Muscle layer of colon (tissue), 2 donors: Measurements from ENCODE around the gene MYO18B.

Source experiments
- H3K27ac ChIP-seq: one replicate; pipeline ENCODE4 v1.7.0; 2013; ENCODE audit warnings: low read depth, mild to moderate bottlenecking, low read length, moderate library complexity
- H3K27me3 ChIP-seq, 2 donors: one replicate each; pipeline ENCODE4 v1.7.0; 2013; ENCODE audit warnings: low read length in 2 of 2, mild to moderate bottlenecking in 2 of 2; ENCODE audit not compliant: insufficient read depth in 2 of 2, control insufficient read depth in 1 of 2
- H3K36me3 ChIP-seq: one replicate; pipeline ENCODE4 v1.7.0; 2013; ENCODE audit warnings: mild to moderate bottlenecking, low read length; ENCODE audit not compliant: insufficient read depth
- H3K4me1 ChIP-seq: one replicate; pipeline ENCODE4 v1.7.0; 2013; ENCODE audit warnings: mild to moderate bottlenecking, low read length; ENCODE audit not compliant: insufficient read depth
- H3K4me3 ChIP-seq, 2 donors: one replicate each; pipeline ENCODE4 v1.7.0; 2013; ENCODE audit warnings: low read length in 2 of 2, low read depth in 1 of 2, mild to moderate bottlenecking in 1 of 2, moderate library complexity in 1 of 2
- H3K9ac ChIP-seq: one replicate; pipeline ENCODE4 v1.7.0; 2013; ENCODE audit warnings: low read length
- H3K9me3 ChIP-seq: one replicate; pipeline ENCODE4 v1.7.0; 2013; ENCODE audit warnings: mild to moderate bottlenecking, low read length
- donor health status: abdominal sarcoma.
- donor health status: Adenocarcinoma of cecum.

The MYO18B gene

GRCh38 chr22:25876871-25877270 lies 134.9 kb downstream of the MYO18B start:
- H3K4me1 ChIP-seq: no peaks in the 10 kb centered on the region
- no peaks in the 10 kb centered on the region for H3K27me3 ChIP-seq
- H3K9ac ChIP-seq: no peak overlapping the region
- H3K36me3 ChIP-seq: no peaks in the 10 kb centered on the region
- H3K27ac ChIP-seq: no peak overlapping the region
- H3K4me3 ChIP-seq: no peak overlapping the region
- H3K9me3 ChIP-seq: no peaks in the 10 kb centered on the region

- Histone ChIP-seq H3K4me3 (no peak overlapping the region), H3K27ac (no peak overlapping the region), H3K9ac (no peak overlapping the region), H3K9me3 (no peaks in the 10 kb centered on the region), H3K4me1 (no peaks in the 10 kb centered on the region), H3K27me3 (no peaks in the 10 kb centered on the region), H3K36me3 (no peaks in the 10 kb centered on the region)
These were observed 136.9 kb downstream of the MYO18B start for GRCh38 chr22:25878933-25879332.

GRCh38 chr22:25880524-25880923 lies 138.5 kb downstream of the MYO18B start:
- no peak overlapping the region for H3K27ac ChIP-seq
- no peaks in the 10 kb centered on the region for H3K4me1 ChIP-seq
- H3K36me3 ChIP-seq: no peaks in the 10 kb centered on the region
- no peaks in the 10 kb centered on the region for H3K27me3 ChIP-seq
- no peak overlapping the region for H3K9ac ChIP-seq
- no peak overlapping the region for H3K4me3 ChIP-seq
- H3K9me3 ChIP-seq: no peaks in the 10 kb centered on the region

- Histone ChIP-seq H3K4me1 (no peaks in the 10 kb centered on the region), H3K36me3 (no peaks in the 10 kb centered on the region), H3K27ac (no peak overlapping the region), H3K9me3 (no peaks in the 10 kb centered on the region), H3K27me3 (no peaks in the 10 kb centered on the region), H3K9ac (no peak overlapping the region), H3K4me3 (no peak overlapping the region)
These were observed 139.3 kb downstream of the MYO18B start for GRCh38 chr22:25881210-25881755.

- Histone ChIP-seq H3K9me3 (no peaks in the 10 kb centered on the region), H3K9ac (no peak overlapping the region), H3K4me1 (no peaks in the 10 kb centered on the region), H3K36me3 (no peaks in the 10 kb centered on the region), H3K4me3 (no peak overlapping the region), H3K27me3 (no peaks in the 10 kb centered on the region), H3K27ac (no peak overlapping the region)
These were observed 140.4 kb downstream of the MYO18B start for GRCh38 chr22:25882360-25882759.

GRCh38 chr22:25883482-25884033 lies 141.6 kb downstream of the MYO18B start:
- Histone ChIP-seq H3K9ac (no peak overlapping the region), H3K27me3 (no peaks in the 10 kb centered on the region), H3K27ac (no peak overlapping the region)

GRCh38 chr22:25884121-25884520 lies 142.1 kb downstream of the MYO18B start:
- no peaks in the 10 kb centered on the region for H3K4me1 ChIP-seq
- no peaks in the 10 kb centered on the region for H3K36me3 ChIP-seq
- H3K4me3 ChIP-seq: no peak overlapping the region
- no peaks in the 10 kb centered on the region for H3K9me3 ChIP-seq
- H3K27ac ChIP-seq: no peak overlapping the region
- no peak overlapping the region for H3K9ac ChIP-seq
- H3K27me3 ChIP-seq: no peaks in the 10 kb centered on the region

More at GRCh38 chr22:25883482-25884033, 141.6 kb downstream of the MYO18B start:
- no peaks in the 10 kb centered on the region for H3K4me1 ChIP-seq
- H3K4me3 ChIP-seq: no peak overlapping the region
- no peaks in the 10 kb centered on the region for H3K9me3 ChIP-seq
- no peaks in the 10 kb centered on the region for H3K36me3 ChIP-seq

GRCh38 chr22:25888399-25889054 lies 146.5 kb downstream of the MYO18B start:
- H3K27me3 ChIP-seq: no peaks in the 10 kb centered on the region
- H3K27ac ChIP-seq: no peak overlapping the region
- H3K4me3 ChIP-seq: no peak overlapping the region
- no peaks in the 10 kb centered on the region for H3K9me3 ChIP-seq
- no peaks in the 10 kb centered on the region for H3K36me3 ChIP-seq
- H3K9ac ChIP-seq: no peak overlapping the region
- H3K4me1 ChIP-seq: no peaks in the 10 kb centered on the region

GRCh38 chr22:25890651-25891050 lies 148.7 kb downstream of the MYO18B start:
- Histone ChIP-seq H3K27ac (no peak overlapping the region), H3K4me1 (no peaks in the 10 kb centered on the region), H3K9ac (no peak overlapping the region), H3K4me3 (no peak overlapping the region), H3K27me3 (no peaks in the 10 kb centered on the region), H3K36me3 (no peaks in the 10 kb centered on the region), H3K9me3 (no peaks in the 10 kb centered on the region)

- Histone ChIP-seq H3K9me3 (no peaks in the 10 kb centered on the region), H3K27me3 (no peaks in the 10 kb centered on the region), H3K9ac (no peak overlapping the region), H3K27ac (no peak overlapping the region), H3K4me1 (no peaks in the 10 kb centered on the region), H3K36me3 (no peaks in the 10 kb centered on the region), H3K4me3 (no peak overlapping the region)
These were observed 150.7 kb downstream of the MYO18B start for GRCh38 chr22:25892678-25893077.

- no peaks in the 10 kb centered on the region for H3K9me3 ChIP-seq
- H3K4me3 ChIP-seq: no peak overlapping the region
- no peaks in the 10 kb centered on the region for H3K27me3 ChIP-seq
- no peak overlapping the region for H3K27ac ChIP-seq
- H3K9ac ChIP-seq: no peak overlapping the region
- no peaks in the 10 kb centered on the region for H3K36me3 ChIP-seq
- H3K4me1 ChIP-seq: no peaks in the 10 kb centered on the region
These were observed 153.7 kb downstream of the MYO18B start for GRCh38 chr22:25895678-25896077.

- Histone ChIP-seq H3K4me1 (no peaks in the 10 kb centered on the region), H3K4me3 (no peak overlapping the region), H3K27ac (no peak overlapping the region), H3K36me3 (no peaks in the 10 kb centered on the region), H3K9me3 (no peaks in the 10 kb centered on the region), H3K27me3 (no peaks in the 10 kb centered on the region), H3K9ac (no peak overlapping the region)
These were observed 154.1 kb downstream of the MYO18B start for GRCh38 chr22:25896098-25896497.
